ENCODE results near the gene GATM.

DNA sequence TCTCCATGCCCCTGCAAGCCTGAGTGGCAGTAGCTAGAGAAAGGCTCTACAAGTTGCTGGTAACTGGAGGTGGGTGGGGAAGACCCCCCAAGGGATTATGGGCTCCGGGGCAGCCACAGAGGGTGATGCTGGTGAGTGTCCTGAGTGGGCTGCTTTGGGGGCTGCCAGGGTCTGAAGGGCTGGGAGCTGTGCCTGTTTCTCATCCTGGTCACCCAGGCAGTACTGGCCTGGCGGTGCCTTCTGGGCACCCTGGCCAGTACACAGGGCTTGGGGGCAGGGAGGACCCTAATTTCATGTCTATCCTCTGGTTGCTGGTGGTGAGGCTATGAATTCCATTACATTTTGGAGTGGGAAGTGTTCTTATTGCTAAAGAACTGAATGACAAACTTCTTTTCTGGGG is 46.1 kb upstream of the GATM start:
- no peak for TF ChIP-seq CTCF (IDR thresholded peaks at IDR 0.05 in 8 of 11, conservative IDR thresholded peaks at IDR 0.05 in 3 of 11)
- TF ChIP-seq POLR2A (IDR thresholded peaks at IDR 0.05): no peak
- TF ChIP-seq POLR2AphosphoS5 (IDR thresholded peaks at IDR 0.05): no peak
